K562 (cell line): Measurements from ENCODE around the gene AMER3. TPM values are rescaled to one million over a fixed set of nuclear protein-coding genes. Genes with fewer than 3 reads are reported as not detected.

Experiments used
- ATAC-seq: fragments of 200-7000 bp; cut with Tn5 transposase; 3 replicates; pipeline ENCODE4 v1.9.1; 2020; ENCODE audit warnings: moderate library complexity
- BruUV-seq: library from RNA; stranded (reverse); fragments of 400-500 nt; replicated peaks from 2 replicates; lab custom pipeline; 2021; lab: Mats Ljungman, UMichigan
- CTCF ChIA-PET: fragments of 300-600 bp; formaldehyde crosslinking; extraction: SDS; loops from one replicate; lab custom pipeline; 2021; ENCODE audit warnings: low intra/inter-chr PET ratio; lab: Yijun Ruan, JAX
- POLR2A ChIA-PET: fragments of 300-600, 350-650 bp; sonication (Branson Sonifier 250); formaldehyde crosslinking; extraction: SDS; loops from one replicate; lab custom pipeline; 2021; ENCODE audit warnings: antibody characterized with exemption, inconsistent platforms; lab: Yijun Ruan, JAX
- DNase-seq, 4 experiments: peaks; one replicate each; pipeline versions ENCODE4 v3.0.0 to v3.0.0-alpha.2; 2011 to 2018; ENCODE audit warnings: low spot score in 3 of 4, mixed read lengths in 3 of 4; ENCODE audit errors: extremely low read depth in 1 of 4
- FAIRE-seq: peaks from 2 replicates; lab custom pipeline; 2011; peaks lifted over from hg19 to GRCh38; lab: Jason Lieb, UNC
- H2AFZ ChIP-seq: 2 replicates; pipeline ENCODE4 v1.6.0; 2011; ENCODE audit warnings: low read depth, low read length, control low read depth, inconsistent platforms
- H3K27ac ChIP-seq: fragments of 200-600 bp; 3 replicates; pipeline ENCODE4 v1.8.0; 2011; ENCODE audit warnings: low read depth, mild to moderate bottlenecking, control low read depth, inconsistent platforms, low read length, moderate library complexity, mixed read lengths; ENCODE audit errors: extremely low read depth
- H3K27me3 ChIP-seq, 2 experiments: fragments of 300-600 bp in 1 of 2; 2 replicates in 1 of 2; 3 replicates in 1 of 2; pipeline versions ENCODE4 v1.6.0 to v1.8.0; 2011; ENCODE audit warnings: inconsistent platforms in 2 of 2, low read length in 2 of 2, mild to moderate bottlenecking in 1 of 2, mixed read lengths in 1 of 2, moderate library complexity in 1 of 2; ENCODE audit not compliant: control insufficient read depth in 2 of 2, insufficient read depth in 2 of 2
- H3K36me3 ChIP-seq: fragments of 300-600 bp; 3 replicates; pipeline ENCODE4 v1.8.0; 2011; ENCODE audit warnings: mild to moderate bottlenecking, low read length, inconsistent platforms; ENCODE audit not compliant: control insufficient read depth, insufficient read depth
- H3K4me1 ChIP-seq, 2 experiments: fragments of 200-600 bp in 1 of 2; replicated peaks in 1 of 2; 2 replicates in 1 of 2; 3 replicates in 1 of 2; pipeline versions ENCODE4 v1.5.1 to v1.8.0; 2011; ENCODE audit warnings: inconsistent platforms in 2 of 2, low read length in 2 of 2, mild to moderate bottlenecking in 1 of 2, mixed read lengths in 1 of 2, moderate library complexity in 1 of 2; ENCODE audit not compliant: control insufficient read depth in 2 of 2, insufficient read depth in 2 of 2
- H3K4me2 ChIP-seq: 2 replicates; pipeline ENCODE4 v1.6.1; 2011; ENCODE audit warnings: low read length, control low read depth, inconsistent platforms, mixed read lengths; ENCODE audit not compliant: insufficient read depth
- H3K4me3 ChIP-seq: fragments of 200-600 bp; sonication (generic), shearing (Covaris generic); 2 replicates; pipeline ENCODE4 v1.5.1; 2016; ENCODE audit warnings: control low read depth, inconsistent platforms
- H3K79me2 ChIP-seq: fragments of 200-600 bp; 3 replicates; pipeline ENCODE4 v1.8.0; 2011; ENCODE audit warnings: low read length, inconsistent platforms; ENCODE audit not compliant: control insufficient read depth, insufficient read depth
- H3K9ac ChIP-seq, 2 experiments: 2 replicates each; pipeline versions ENCODE4 v1.6.0 to v1.6.1; 2011; ENCODE audit warnings: low read depth in 2 of 2, low read length in 2 of 2, control low read depth in 1 of 2, inconsistent platforms in 1 of 2, mild to moderate bottlenecking in 1 of 2, mixed read lengths in 1 of 2; ENCODE audit not compliant: insufficient read depth in 1 of 2
- H3K9me1 ChIP-seq: one replicate; pipeline ENCODE4 v1.6.0; 2011; ENCODE audit warnings: inconsistent platforms, mild to moderate bottlenecking, low read length, moderate library complexity; ENCODE audit not compliant: control insufficient read depth, insufficient read depth
- H3K9me3 ChIP-seq: replicated peaks from 2 replicates; pipeline ENCODE4 v1.5.1; 2011; ENCODE audit warnings: low read depth, low read length, inconsistent platforms; ENCODE audit not compliant: control insufficient read depth, insufficient read depth
- H4K20me1 ChIP-seq: replicated peaks from 2 replicates; pipeline ENCODE4 v1.6.1; 2011; ENCODE audit warnings: low read length, inconsistent platforms, mixed read lengths; ENCODE audit not compliant: control insufficient read depth, insufficient read depth
- CBX5 ChIP-seq: IDR thresholded peaks from 2 replicates; pipeline ENCODE4 v1.6.1; 2014; ENCODE audit warnings: low read depth, borderline replicate concordance
- CTCF ChIP-seq, 3 experiments: IDR thresholded peaks in 2 of 3; conservative IDR thresholded peaks in 1 of 3; 2 replicates each; pipeline ENCODE4 v1.5.1; 2011 to 2012; ENCODE audit warnings: low read length in 3 of 3, mild to moderate bottlenecking in 3 of 3, control low read depth in 2 of 3, improper control_type of control experiment in 1 of 3, inconsistent platforms in 1 of 3, low read depth in 1 of 3, mixed read lengths in 1 of 3, moderate library complexity in 1 of 3; ENCODE audit not compliant: insufficient read depth in 2 of 3
- GTF2E2 ChIP-seq: fragments of 200-800 bp; sonication (Bioruptor generic); IDR thresholded peaks from 2 replicates; pipeline ENCODE4 v1.6.1; 2016; ENCODE audit warnings: missing genetic modification characterization, missing compliant biosample characterization
- HDAC3 ChIP-seq: fragments of 450-650 bp; IDR thresholded peaks from 2 replicates; pipeline ENCODE4 v1.6.1; 2018; ENCODE audit warnings: borderline replicate concordance, mild to moderate bottlenecking, moderate library complexity; ENCODE audit not compliant: partially characterized antibody
- ZNF41 ChIP-seq: fragments of 250-450 bp; sonication (Bioruptor Pico); conservative IDR thresholded peaks from 2 replicates; pipeline ENCODE4 v1.4.0; 2020; ENCODE audit warnings: mild to moderate bottlenecking
- ZNF79 ChIP-seq: fragments of 250-450 bp; sonication (Bioruptor Pico); IDR thresholded peaks from 2 replicates; pipeline ENCODE4 v1.4.0; 2020; ENCODE audit warnings: low read depth, mild to moderate bottlenecking, moderate library complexity
- WGBS: fragments of 100-300 bp; shearing (Covaris generic); methylation state at CpG from one replicate; pipeline ENCODE4 v1.1.6; 2016; ENCODE audit warnings: low coverage, mixed read lengths; ENCODE audit not compliant: insufficient coverage; ENCODE audit errors: missing lambda C conversion rate; 5-methylcytosine and 5-hydroxymethylcytosine counted together
- in situ Hi-C: fragments of 300-500 bp; cut with MboI; formaldehyde crosslinking; loops from 4 replicates; pipeline ENCODE4 v1.15.0; 2018; ENCODE audit warnings: inconsistent platforms, mixed read lengths
- intact Hi-C: fragments of 100-400 bp; cut with micrococcal nuclease; formaldehyde crosslinking; loops from 2 replicates; pipeline ENCODE4 v1.14.2; 2022
- polyA plus RNA-seq, 8 experiments: library from polyadenylated mRNA; depleted of rRNA in 4 of 8; stranded (reverse) in 5 of 8; unstranded in 3 of 8; fragments of >200 nt; fragmentation: Nextera tagmentation in 2 of 8; fragmentation: Illumina TruSeq in 1 of 8; extraction: Ambion mirVana in 2 of 8; extraction: Trizol in 1 of 8; gene quantifications; 2 replicates each; pipeline versions ENCODE4 v1.2.1 to v1.2.3, GENCODE V29; 2011 to 2014; ENCODE audit warnings: inconsistent platforms in 1 of 8, missing spikeins in 1 of 8
- total RNA-seq, 7 experiments: library from RNA; depleted of rRNA in 6 of 7; stranded (reverse); fragments of >200 nt in 6 of 7; fragmentation: Illumina TruSeq in 2 of 7; extraction: Trizol in 2 of 7; gene quantifications; 2 replicates each; pipeline versions ENCODE4 v1.2.1 to v1.2.3, GENCODE V29; 2011 to 2021; ENCODE audit warnings: low replicate concordance in 1 of 7

Gene AMER3
- total and polyA plus RNA-seq, 9 of the 15 experiments (the other 6 are each of a cell fraction or from before 2014, with no cell fraction given): not detected

- TF ChIP-seq GTF2E2 (no peak), CTCF (IDR thresholded peaks at IDR 0.05 in 2 of 3, conservative IDR thresholded peaks at IDR 0.05 in 1 of 3; ENCODE audit: insufficient read depth in 2 of 3, low read depth in 1 of 3, low read length in 3 of 3) (peak in 2 of 3 experiments; percentile 27 to 40; a peak in 2 of 6 replicates), ZNF41 (CRISPR knock-in tag) (no peak), HDAC3 (no peak), CBX5 (no peak), ZNF79 (CRISPR knock-in tag) (no peak)
- TF ChIP-seq, all 486 proteins: peak for 1
- BruUV-seq: no TSS peak
- peaks cover 5 to 6% of the 10 kb centered on the region in 2 experiments; a peak in 3 of 5 replicates for H3K4me1 ChIP-seq
- ChIA-PET CTCF (no interaction called here), POLR2A (no interaction called here)
- H3K4me2 ChIP-seq: no peak overlapping the region
- ATAC-seq (peak; percentile 76), FAIRE-seq (peak; percentile 49), DNase-seq (no peak)
- intact Hi-C loops: no loop called here
- no peaks in the 10 kb centered on the region for H3K9me1 ChIP-seq
- no peak overlapping the region for H3K4me3 ChIP-seq
- H2AFZ ChIP-seq: no peak overlapping the region
- peaks cover 0 to 42% of the 10 kb centered on the region in 2 experiments; a peak in 2 of 5 replicates for H3K27me3 ChIP-seq
- H3K9me3 ChIP-seq: no peaks in the 10 kb centered on the region
- H4K20me1 ChIP-seq: peaks cover 10% of the 10 kb centered on the region; the same call in 1 of the 2 replicates
- no peaks in the 10 kb centered on the region for H3K79me2 ChIP-seq
- in situ Hi-C loops: no loop called here
- no peaks in the 10 kb centered on the region for H3K36me3 ChIP-seq
- no peak overlapping the region; a peak in 1 of 4 replicates for H3K9ac ChIP-seq
- no peak overlapping the region for H3K27ac ChIP-seq
- 3% methylated on average over 6 of the region's 7 CpGs for WGBS
Measured at GRCh38 chr2:130767408-130767775, 12.1 kb downstream of the AMER3 start.
